ENCODE data around the gene PIK3R5.

The PIK3R5 gene

DNA sequence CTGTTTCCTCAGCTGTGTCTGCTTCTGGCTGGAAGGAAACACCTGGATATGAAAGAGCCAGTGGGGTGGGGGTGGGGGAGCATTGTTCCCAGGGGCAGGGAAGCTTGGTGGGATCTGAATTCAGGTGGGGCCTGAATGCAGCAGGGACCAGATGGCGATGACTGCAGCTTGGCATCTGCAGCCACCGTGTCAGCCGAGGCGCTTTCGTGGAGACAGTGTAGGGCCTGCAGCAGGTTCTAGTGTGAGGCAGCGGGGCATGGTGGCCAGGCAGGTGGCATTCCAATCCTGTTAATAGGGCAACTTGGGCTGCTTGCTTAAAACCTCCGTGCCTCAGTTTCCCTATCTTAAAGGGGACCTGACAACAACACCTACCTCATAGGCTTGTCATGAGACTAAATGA lies 99.7 kb downstream of the PIK3R5 start:
- TF ChIP-seq, protein P1, sequence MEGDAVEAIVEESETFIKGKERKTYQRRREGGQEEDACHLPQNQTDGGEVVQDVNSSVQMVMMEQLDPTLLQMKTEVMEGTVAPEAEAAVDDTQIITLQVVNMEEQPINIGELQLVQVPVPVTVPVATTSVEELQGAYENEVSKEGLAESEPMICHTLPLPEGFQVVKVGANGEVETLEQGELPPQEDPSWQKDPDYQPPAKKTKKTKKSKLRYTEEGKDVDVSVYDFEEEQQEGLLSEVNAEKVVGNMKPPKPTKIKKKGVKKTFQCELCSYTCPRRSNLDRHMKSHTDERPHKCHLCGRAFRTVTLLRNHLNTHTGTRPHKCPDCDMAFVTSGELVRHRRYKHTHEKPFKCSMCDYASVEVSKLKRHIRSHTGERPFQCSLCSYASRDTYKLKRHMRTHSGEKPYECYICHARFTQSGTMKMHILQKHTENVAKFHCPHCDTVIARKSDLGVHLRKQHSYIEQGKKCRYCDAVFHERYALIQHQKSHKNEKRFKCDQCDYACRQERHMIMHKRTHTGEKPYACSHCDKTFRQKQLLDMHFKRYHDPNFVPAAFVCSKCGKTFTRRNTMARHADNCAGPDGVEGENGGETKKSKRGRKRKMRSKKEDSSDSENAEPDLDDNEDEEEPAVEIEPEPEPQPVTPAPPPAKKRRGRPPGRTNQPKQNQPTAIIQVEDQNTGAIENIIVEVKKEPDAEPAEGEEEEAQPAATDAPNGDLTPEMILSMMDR (IDR thresholded peaks at IDR 0.05; ENCODE audit: low read depth, low read length, poor library complexity, severe bottlenecking): no peak
- TF ChIP-seq EZH2phosphoT487 (IDR thresholded peaks at IDR 0.05; ENCODE audit: borderline replicate concordance, low read length): no peak
- H4K20me1 ChIP-seq (ENCODE audit: control insufficient read depth, insufficient read depth, low read depth, low read length): peaks cover 6% of the 10 kb centered on the region; the same call in 1 of the 2 replicates
- H3K4me2 ChIP-seq (ENCODE audit: low read length): no peak overlapping the region
- no peaks in the 10 kb centered on the region for H3K79me2 ChIP-seq (ENCODE audit: control insufficient read depth, low read length)
- H3K4me1 ChIP-seq (ENCODE audit: control insufficient read depth, low read length): no peaks in the 10 kb centered on the region
- no peaks in the 10 kb centered on the region for H3F3A ChIP-seq (ENCODE audit: control insufficient read depth, insufficient read depth)
- no peaks in the 10 kb centered on the region for H3K9me3 ChIP-seq (ENCODE audit: control insufficient read depth, insufficient read depth, low read length)
- no peak overlapping the region for H3K27ac ChIP-seq (ENCODE audit: low read depth, low read length)
- no peaks in the 10 kb centered on the region for H3K36me3 ChIP-seq (ENCODE audit: control insufficient read depth, low read length)
- H3K4me3 ChIP-seq (ENCODE audit: low read length): no peak overlapping the region
- no peaks in the 10 kb centered on the region for H3K9me2 ChIP-seq (replicated peaks; ENCODE audit: control insufficient read depth, low read length)
- peaks cover 39% of the 10 kb centered on the region for H3K27me3 ChIP-seq (ENCODE audit: control insufficient read depth, low read length)

DNA sequence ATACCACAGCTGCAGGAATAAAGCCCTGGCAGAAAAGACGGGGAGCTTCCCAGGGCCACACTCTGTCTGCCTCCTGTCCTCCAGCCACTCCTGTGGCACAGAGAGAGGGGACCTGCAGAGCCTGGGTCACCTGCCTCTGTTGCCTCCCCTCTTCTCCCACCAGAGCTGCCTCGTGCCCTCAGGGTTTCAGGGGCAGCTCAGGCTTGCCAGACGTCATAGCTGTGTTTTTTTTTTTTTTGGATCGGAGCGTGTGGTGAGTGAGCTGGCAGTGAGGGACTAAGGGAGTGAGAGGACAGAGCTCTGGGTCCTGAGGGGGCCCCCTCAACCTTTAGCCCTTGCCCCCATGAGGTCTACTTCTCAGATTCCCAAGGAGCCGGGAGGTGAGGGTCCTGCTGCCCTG lies 100.1 kb downstream of the PIK3R5 start:
- peaks cover 43% of the 10 kb centered on the region for H3K27me3 ChIP-seq (ENCODE audit: control insufficient read depth, low read length)
- no peaks in the 10 kb centered on the region for H3K4me1 ChIP-seq (ENCODE audit: control insufficient read depth, low read length)
- H3K9me3 ChIP-seq (ENCODE audit: control insufficient read depth, insufficient read depth, low read length): no peaks in the 10 kb centered on the region
- no peaks in the 10 kb centered on the region for H3K36me3 ChIP-seq (ENCODE audit: control insufficient read depth, low read length)
- H3F3A ChIP-seq (ENCODE audit: control insufficient read depth, insufficient read depth): no peaks in the 10 kb centered on the region
- TF ChIP-seq, protein P1 (IDR thresholded peaks at IDR 0.05; ENCODE audit: low read depth, low read length, poor library complexity, severe bottlenecking): no peak
- TF ChIP-seq EZH2phosphoT487 (IDR thresholded peaks at IDR 0.05; ENCODE audit: borderline replicate concordance, low read length): no peak
- no peaks in the 10 kb centered on the region for H3K79me2 ChIP-seq (ENCODE audit: control insufficient read depth, low read length)
- H3K9me2 ChIP-seq (replicated peaks; ENCODE audit: control insufficient read depth, low read length): no peaks in the 10 kb centered on the region
- no peak overlapping the region for H3K4me2 ChIP-seq (ENCODE audit: low read length)
- no peak overlapping the region for H3K4me3 ChIP-seq (ENCODE audit: low read length)
- H3K27ac ChIP-seq (ENCODE audit: low read depth, low read length): no peak overlapping the region
- peaks cover 6% of the 10 kb centered on the region; the same call in 1 of the 2 replicates for H4K20me1 ChIP-seq (ENCODE audit: control insufficient read depth, insufficient read depth, low read depth, low read length)

DNA sequence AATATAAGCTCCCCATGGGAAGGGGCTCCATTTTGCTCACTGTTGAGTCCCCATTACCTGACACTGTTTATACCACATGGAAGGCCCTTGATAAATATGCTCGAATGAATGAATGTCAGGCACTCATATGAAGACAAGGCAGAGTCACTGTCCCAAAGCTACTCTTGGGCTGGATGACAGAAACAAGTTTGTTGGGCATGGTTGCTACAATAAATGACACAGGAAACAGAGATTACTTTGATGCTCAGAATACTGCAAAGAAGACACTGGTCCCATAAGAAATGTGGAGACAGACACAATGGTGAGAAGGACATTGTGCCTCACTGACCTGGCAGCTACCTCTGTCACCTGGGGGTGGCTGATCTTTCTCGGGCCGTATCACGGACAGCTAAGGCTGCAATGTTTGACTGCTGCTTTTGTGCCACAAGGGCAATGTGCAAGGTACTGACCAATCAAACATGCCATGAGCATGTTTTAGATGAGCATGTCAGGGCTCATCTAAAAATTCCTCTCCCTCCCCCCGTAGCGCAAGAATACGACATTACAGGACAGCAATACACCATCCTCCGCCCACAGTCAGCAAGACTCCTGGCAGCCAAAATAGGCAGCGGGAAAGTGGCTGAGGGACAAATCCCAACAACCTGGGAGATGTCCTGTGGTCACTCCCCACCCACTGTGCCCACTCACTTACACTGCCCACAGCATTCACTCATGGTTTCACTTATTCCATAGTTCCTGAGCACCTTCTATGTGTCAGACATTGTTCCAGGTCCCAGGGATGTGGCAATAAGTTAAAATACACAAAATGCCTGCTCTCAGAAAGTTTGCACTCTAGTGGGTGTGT lies 103.1 kb downstream of the PIK3R5 start:
- no peaks in the 10 kb centered on the region for H3K79me2 ChIP-seq (ENCODE audit: control insufficient read depth, low read length)
- H3K27me3 ChIP-seq (ENCODE audit: control insufficient read depth, low read length): peaks cover 51% of the 10 kb centered on the region
- no peak for TF ChIP-seq EZH2phosphoT487 (IDR thresholded peaks at IDR 0.05; ENCODE audit: borderline replicate concordance, low read length)
- TF ChIP-seq, protein P1 (IDR thresholded peaks at IDR 0.05; ENCODE audit: low read depth, low read length, poor library complexity, severe bottlenecking): no peak
- H3F3A ChIP-seq (ENCODE audit: control insufficient read depth, insufficient read depth): no peaks in the 10 kb centered on the region
- no peak overlapping the region for H3K4me3 ChIP-seq (ENCODE audit: low read length)
- H3K9me3 ChIP-seq (ENCODE audit: control insufficient read depth, insufficient read depth, low read length): no peaks in the 10 kb centered on the region
- H3K9me2 ChIP-seq (replicated peaks; ENCODE audit: control insufficient read depth, low read length): no peaks in the 10 kb centered on the region
- no peaks in the 10 kb centered on the region for H3K36me3 ChIP-seq (ENCODE audit: control insufficient read depth, low read length)
- H3K4me1 ChIP-seq (ENCODE audit: control insufficient read depth, low read length): peaks cover 7% of the 10 kb centered on the region
- H3K27ac ChIP-seq (ENCODE audit: low read depth, low read length): no peak overlapping the region
- H3K4me2 ChIP-seq (ENCODE audit: low read length): no peak overlapping the region
- peaks cover 12% of the 10 kb centered on the region; the same call in 1 of the 2 replicates for H4K20me1 ChIP-seq (ENCODE audit: control insufficient read depth, insufficient read depth, low read depth, low read length)

Measured in DOHH2 (cell line).